Sigmoid colon (tissue), 7 donors: Measurements from ENCODE around the gene ADAMTS2. TPM values are rescaled to one million over a fixed set of nuclear protein-coding genes. Genes with fewer than 3 reads are reported as not detected.

ENCODE experiments used
- DNase-seq: peaks from one replicate; pipeline ENCODE4 v3.0.0-alpha.2; 2019
- H3K27ac ChIP-seq, 4 donors: fragments of 200-600 bp; sonication (generic); one replicate each; pipeline ENCODE4 v1.5.1; 2016 to 2019; ENCODE audit warnings: mild to moderate bottlenecking in 1 of 4
- H3K27me3 ChIP-seq, 3 donors: fragments of 200-600 bp; sonication (generic); one replicate each; pipeline ENCODE4 v1.5.1; 2019; ENCODE audit warnings: mild to moderate bottlenecking in 1 of 3
- H3K36me3 ChIP-seq, 4 donors: fragments of 200-600 bp; sonication (generic); one replicate each; pipeline ENCODE4 v1.5.1; 2016 to 2019
- H3K4me1 ChIP-seq, 4 donors: fragments of 200-600 bp; sonication (generic); one replicate each; pipeline ENCODE4 v1.5.1; 2017 to 2019
- H3K4me3 ChIP-seq, 4 donors: fragments of 200-600 bp; sonication (generic); one replicate each; pipeline ENCODE4 v1.5.1; 2017 to 2019; ENCODE audit warnings: mild to moderate bottlenecking in 2 of 4, moderate library complexity in 1 of 4
- H3K9me3 ChIP-seq, 4 donors: fragments of 200-600 bp in 3 of 4; sonication (generic) in 3 of 4; one replicate each; pipeline versions ENCODE4 v1.5.1 to v1.6.1; 2013 to 2019
- CTCF ChIP-seq, 4 experiments: fragments of 450-650 bp in 3 of 4; fragments of 200-600 bp in 1 of 4; IDR thresholded peaks; one replicate each; pipeline ENCODE4 v1.5.1; 2016 to 2019; ENCODE audit warnings: antibody characterized with exemption in 4 of 4, mild to moderate bottlenecking in 3 of 4, moderate library complexity in 2 of 4
- EP300 ChIP-seq, 4 donors: sonication (generic); formaldehyde crosslinking; IDR thresholded peaks; one replicate each; pipeline ENCODE4 v1.6.1; 2017; ENCODE audit warnings: antibody characterized with exemption in 4 of 4
- POLR2A ChIP-seq, 2 donors: fragments of 450-650 bp; IDR thresholded peaks; one replicate each; pipeline ENCODE4 v1.6.1; 2016; ENCODE audit warnings: antibody characterized with exemption in 2 of 2, mild to moderate bottlenecking in 2 of 2, moderate library complexity in 2 of 2
- POLR2AphosphoS5 ChIP-seq, 4 donors: sonication (generic); formaldehyde crosslinking; IDR thresholded peaks; one replicate each; pipeline ENCODE4 v1.6.1; 2017; ENCODE audit warnings: antibody characterized with exemption in 4 of 4
- WGBS, 2 donors: extraction: QIAGEN DNeasy Blood & Tissue Kit; methylation state at CpG; one replicate each; pipeline ENCODE4 v1.1.7; 2013; 5-methylcytosine and 5-hydroxymethylcytosine counted together
- intact Hi-C: fragments of 100-400 bp; cut with DNase I; formaldehyde crosslinking; loops from one replicate; pipeline ENCODE4 v1.15.1; 2023
- polyA plus RNA-seq, 3 donors: library from polyadenylated mRNA; stranded (reverse); fragments of 200-250 nt; gene quantifications; one replicate each; pipeline ENCODE4 v1.2.3, GENCODE V29; 2013
- total RNA-seq, 4 donors: library from RNA; depleted of rRNA; stranded (reverse); fragments of >200 nt; gene quantifications; one replicate each; pipeline ENCODE4 v1.1.0, GENCODE V29; 2016
- donor health status: healthy with polysubstance abuse.
- donor health status: Bipolar disorder and iron deficiency.
- donor health status: healthy.

ADAMTS2 gene
- total and polyA plus RNA-seq, 7 donors: 0.69 to 33.2 (median 9.2) TPM

DNA sequence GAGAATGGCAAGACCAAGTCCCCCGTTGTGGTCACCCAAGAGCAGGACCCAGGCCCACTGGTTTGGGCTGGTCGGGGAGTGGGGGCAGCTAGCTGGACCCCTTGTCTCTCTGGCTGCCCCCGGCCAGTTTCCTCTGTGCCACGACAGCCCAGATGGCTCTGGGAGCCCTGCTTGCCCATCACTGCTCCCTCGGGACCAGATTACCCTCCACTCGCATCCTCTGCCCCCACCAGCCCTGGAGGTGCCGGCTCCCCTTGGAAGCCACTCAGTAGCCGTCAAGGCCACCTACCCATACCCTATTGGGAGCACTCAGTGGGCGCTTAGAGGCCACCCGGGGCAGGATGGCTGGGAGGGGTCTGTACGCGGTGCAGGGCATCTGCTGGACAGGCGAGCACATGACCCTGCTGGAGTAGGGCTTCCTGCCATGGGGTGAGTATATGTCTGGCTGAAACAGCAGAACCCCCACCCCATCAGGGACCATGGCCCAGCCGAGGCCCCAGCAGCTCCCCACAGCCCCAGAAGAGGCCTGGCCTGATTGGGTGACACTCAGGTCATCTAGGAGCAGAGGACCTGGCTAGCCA, 215.1 kb downstream of the ADAMTS2 start:
- Histone ChIP-seq H3K36me3 (peaks cover 0 to 20% (median 8%) of the 10 kb centered on the region in 4 donors), H3K27ac (no peak overlapping the region), H3K9me3 (no peaks in the 10 kb centered on the region), H3K4me3 (no peak overlapping the region), H3K27me3 (no peaks in the 10 kb centered on the region), H3K4me1 (no peaks in the 10 kb centered on the region)
- peak; percentile 61 for DNase-seq
- TF ChIP-seq EP300 (IDR thresholded peaks at IDR 0.05): no peak
- WGBS, 2 donors: 85 to 93% methylated on average over 14 of the region's 14 CpGs
- intact Hi-C loops: no loop called here

- Histone ChIP-seq H3K27ac (no peak overlapping the region), H3K4me1 (no peaks in the 10 kb centered on the region), H3K4me3 (no peak overlapping the region), H3K27me3 (no peaks in the 10 kb centered on the region), H3K9me3 (no peaks in the 10 kb centered on the region), H3K36me3 (peaks cover 0 to 20% (median 8%) of the 10 kb centered on the region in 4 donors)
- no peak for TF ChIP-seq CTCF (IDR thresholded peaks at IDR 0.05)
- no peak for TF ChIP-seq POLR2AphosphoS5 (IDR thresholded peaks at IDR 0.05)
- no peak for TF ChIP-seq POLR2A (IDR thresholded peaks at IDR 0.05)
- TF ChIP-seq EP300 (IDR thresholded peaks at IDR 0.05): no peak
- DNase-seq: no peak
- WGBS, 2 donors: 84 to 88% methylated on average over 18 of the region's 18 CpGs
- intact Hi-C loops: no loop called here
Measured at GRCh38 chr5:179129607-179130071, 215.6 kb downstream of the ADAMTS2 start.

- Histone ChIP-seq H3K4me1 (no peaks in the 10 kb centered on the region), H3K4me3 (no peak overlapping the region), H3K36me3 (peaks cover 0 to 20% (median 8%) of the 10 kb centered on the region in 4 donors), H3K27me3 (no peaks in the 10 kb centered on the region), H3K9me3 (no peaks in the 10 kb centered on the region), H3K27ac (no peak overlapping the region)
- no peak for DNase-seq
- TF ChIP-seq POLR2A (IDR thresholded peaks at IDR 0.05): no peak
- TF ChIP-seq POLR2AphosphoS5 (IDR thresholded peaks at IDR 0.05): no peak
- TF ChIP-seq CTCF (IDR thresholded peaks at IDR 0.05): no peak
- no peak for TF ChIP-seq EP300 (IDR thresholded peaks at IDR 0.05)
- WGBS, 2 donors: 80 to 86% methylated on average over 14 of the region's 14 CpGs
- intact Hi-C loops: no loop called here
Measured at GRCh38 chr5:179128976-179129375, 216.3 kb downstream of the ADAMTS2 start.

DNA sequence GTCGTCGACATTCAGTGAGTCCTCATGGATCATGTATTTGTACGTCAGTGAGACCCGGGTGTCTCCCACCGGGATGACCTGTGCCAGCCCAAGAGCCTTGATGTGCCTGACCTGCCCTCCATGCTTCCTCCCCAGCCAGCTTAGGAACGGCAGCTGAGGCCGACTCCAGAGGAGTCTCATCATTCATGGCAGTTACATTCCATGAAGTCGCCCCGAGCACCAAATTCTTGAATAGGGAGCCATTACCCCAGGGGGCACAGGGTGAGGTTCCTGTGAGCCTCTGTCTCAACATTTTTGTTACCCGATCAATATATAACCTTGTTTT, 217.3 kb downstream of the ADAMTS2 start:
- DNase-seq: no peak
- Histone ChIP-seq H3K4me1 (no peaks in the 10 kb centered on the region), H3K27me3 (no peaks in the 10 kb centered on the region), H3K36me3 (peaks cover 0 to 20% (median 8%) of the 10 kb centered on the region in 4 donors), H3K4me3 (no peak overlapping the region), H3K27ac (no peak overlapping the region), H3K9me3 (no peaks in the 10 kb centered on the region)
- 92 to 96% methylated on average over 10 of the region's 10 CpGs for WGBS, 2 donors
- intact Hi-C loops: no loop called here
- TF ChIP-seq POLR2A (IDR thresholded peaks at IDR 0.05) (no peak), CTCF (IDR thresholded peaks at IDR 0.05) (no peak), EP300 (IDR thresholded peaks at IDR 0.05) (no peak), POLR2AphosphoS5 (IDR thresholded peaks at IDR 0.05) (no peak)

- WGBS, 2 donors: 86 to 91% methylated on average over 21 of the region's 21 CpGs
- no peak for DNase-seq
Measured at GRCh38 chr5:179127136-179128040, 217.9 kb downstream of the ADAMTS2 start.

More at GRCh38 chr5:179127136-179128040, 217.9 kb downstream of the ADAMTS2 start:
- Histone ChIP-seq H3K36me3 (peaks cover 0 to 20% (median 8%) of the 10 kb centered on the region in 4 donors), H3K27ac (no peak overlapping the region), H3K27me3 (no peaks in the 10 kb centered on the region), H3K4me1 (no peaks in the 10 kb centered on the region), H3K4me3 (no peak overlapping the region), H3K9me3 (no peaks in the 10 kb centered on the region)
- intact Hi-C loops: no loop called here
- no peak for TF ChIP-seq CTCF (IDR thresholded peaks at IDR 0.05)
- no peak for TF ChIP-seq POLR2A (IDR thresholded peaks at IDR 0.05)
- no peak for TF ChIP-seq EP300 (IDR thresholded peaks at IDR 0.05)
- TF ChIP-seq POLR2AphosphoS5 (IDR thresholded peaks at IDR 0.05): no peak
